H1 (cell line): ENCODE data around the gene FRMD4A. TPM values are rescaled to one million over a fixed set of nuclear protein-coding genes. Genes with fewer than 3 reads are reported as not detected.

Experiments used
- EGR1 ChIP-seq: IDR thresholded peaks from 2 replicates; pipeline ENCODE4 v1.6.1; 2011; ENCODE audit warnings: low read depth, low read length, borderline replicate concordance
- EP300 ChIP-seq, 2 experiments: IDR thresholded peaks; 1 replicate in 1 of 2; 2 replicates in 1 of 2; pipeline ENCODE4 v1.6.1; 2011 to 2012; ENCODE audit warnings: low read depth in 2 of 2, low read length in 2 of 2, mild to moderate bottlenecking in 2 of 2, borderline replicate concordance in 1 of 2, inconsistent platforms in 1 of 2, moderate library complexity in 1 of 2
- GTF2F1 ChIP-seq: IDR thresholded peaks from 2 replicates; pipeline ENCODE4 v1.6.1; 2012; ENCODE audit warnings: low read depth, low read length, improper control_type of control experiment, borderline replicate concordance
- HDAC6 ChIP-seq: IDR thresholded peaks from one replicate; pipeline ENCODE4 v1.7.1; 2012; ENCODE audit warnings: low read depth, mild to moderate bottlenecking, inconsistent platforms, low read length, moderate library complexity
- NANOG ChIP-seq: IDR thresholded peaks from 2 replicates; pipeline ENCODE4 v1.6.1; 2011; ENCODE audit warnings: low read length, low read depth, mild to moderate bottlenecking, inconsistent platforms; ENCODE audit not compliant: insufficient read depth, poor library complexity, severe bottlenecking
- polyA plus RNA-seq, 7 experiments: library from polyadenylated mRNA; depleted of rRNA in 3 of 7; stranded (reverse) in 5 of 7; unstranded in 2 of 7; fragments of >200 nt in 5 of 7; fragments of 200-250 nt in 2 of 7; gene quantifications; 1 replicate in 5 of 7; 2 replicates in 1 of 7; 4 replicates in 1 of 7; pipeline versions ENCODE4 v1.2.1 to v1.2.3, GENCODE V29; 2011 to 2013; ENCODE audit warnings: missing spikeins in 2 of 7, mixed read lengths in 2 of 7
- total RNA-seq: library from RNA; stranded (reverse); fragmentation: NEBNext Ultra II Directional; extraction: Animal tissue kit (Norgen Biotek cat#: 25700); gene quantifications from 2 replicates; pipeline ENCODE4 v1.2.1, GENCODE V29; 2021

FRMD4A gene
- total and polyA plus RNA-seq, 2 of the 8 experiments (the other 6 are each of a cell fraction or from before 2014, with no cell fraction given): 38.6 to 39.6 TPM

- TF ChIP-seq EP300 (IDR thresholded peaks at IDR 0.05; ENCODE audit: borderline replicate concordance in 1 of 2, low read depth in 2 of 2, low read length in 2 of 2) (no peak), EGR1 (no peak), NANOG (no peak), HDAC6 (no peak), GTF2F1 (no peak)
Measured at GRCh38 chr10:13871776-13872175, 458.9 kb downstream of the FRMD4A start (continued).
